HT1080 (cell line): ENCODE measurements around the gene ZNF805. TPM values are rescaled to one million over a fixed set of nuclear protein-coding genes. Genes with fewer than 3 reads are reported as not detected.
"Not testable (repeated sequence)": the region's sequence is repeated elsewhere in the genome, so short reads cannot be mapped to it uniquely, and the experiment has no call there.

ENCODE experiments used
- DNase-seq: peaks from one replicate; pipeline ENCODE4 v3.0.0-alpha.2; 2015; ENCODE audit warnings: low read depth
- polyA plus RNA-seq, 2 experiments: library from polyadenylated mRNA; depleted of rRNA; stranded (reverse); fragments of >200 nt; gene quantifications; 2 replicates each; pipeline ENCODE4 v1.2.3, GENCODE V29; 2015
- total RNA-seq: library from RNA; depleted of rRNA; stranded (reverse); fragments of >200 nt; shearing (Covaris generic); gene quantifications from 2 replicates; pipeline ENCODE4 v1.2.3, GENCODE V29; 2014; rRNA removed

ZNF805 gene
- 6.4 and 7.3 TPM in 2 replicates for total RNA-seq
- 1.9 and 2.7 TPM in 2 replicates for polyA plus RNA-seq (2015; cell fraction: cytosol; rRNA removed)
- polyA plus RNA-seq (2015; cell fraction: nucleus; rRNA removed) = 3.6 and 4.4 TPM in 2 replicates

- peak; percentile 89 for DNase-seq
Measured at GRCh38 chr19:57240311-57241090, at the start of gene ZNF805. ZNF805 (plus strand) TSS chr19:57240632; CDS start chr19:57240892, 260 bp downstream.

GRCh38 chr19:57191141-57192076 is 49.0 kb upstream of the ZNF805 start, which contains the start of gene ZNF264:
ZNF264 (plus strand) TSS chr19:57191500; CDS start chr19:57191914, 414 bp downstream.
- peak; percentile 81 for DNase-seq

GRCh38 chr19:57192077-57192420 is 48.4 kb upstream of the ZNF805 start:
- no peak for DNase-seq

- no peak for DNase-seq
Measured at GRCh38 chr19:57192993-57193392, 47.4 kb upstream of the ZNF805 start.

GRCh38 chr19:57197874-57198273 is 42.6 kb upstream of the ZNF805 start:
- not testable (repeated sequence) for DNase-seq

GRCh38 chr19:57202160-57202559 is 38.3 kb upstream of the ZNF805 start:
- no peak for DNase-seq

- DNase-seq = no peak
Measured at GRCh38 chr19:57210381-57210780, 30.1 kb upstream of the ZNF805 start.

GRCh38 chr19:57212109-57212508 is 28.3 kb upstream of the ZNF805 start:
- peak; percentile 31 for DNase-seq

GRCh38 chr19:57227502-57227901 is 12.9 kb upstream of the ZNF805 start:
- DNase-seq = no peak

GRCh38 chr19:57231686-57232085 is 8.7 kb upstream of the ZNF805 start:
- DNase-seq = no peak

GRCh38 chr19:57233207-57233606 is 7.2 kb upstream of the ZNF805 start:
- DNase-seq = no peak

- DNase-seq = peak; percentile 10
Measured at GRCh38 chr19:57239982-57240310, 486 bp upstream of the ZNF805 start.

GRCh38 chr19:57241176-57241575 is 744 bp downstream of the ZNF805 start:
- DNase-seq = no peak

- DNase-seq = no peak
Measured at GRCh38 chr19:57242821-57243220, 2.4 kb downstream of the ZNF805 start.

GRCh38 chr19:57244513-57244912 is 4.1 kb downstream of the ZNF805 start:
- no peak for DNase-seq

GRCh38 chr19:57245066-57245465 is 4.6 kb downstream of the ZNF805 start:
- no peak for DNase-seq

GRCh38 chr19:57245959-57246358 is 5.5 kb downstream of the ZNF805 start:
- no peak for DNase-seq

- DNase-seq = no peak
Measured at GRCh38 chr19:57248646-57249045, 8.2 kb downstream of the ZNF805 start.

GRCh38 chr19:57249329-57249728 is 8.9 kb downstream of the ZNF805 start:
- DNase-seq = no peak

GRCh38 chr19:57253767-57254166 is 13.3 kb downstream of the ZNF805 start:
- DNase-seq = peak; percentile 64

GRCh38 chr19:57262044-57262443 is 21.6 kb downstream of the ZNF805 start:
- no peak for DNase-seq

- DNase-seq = no peak
Measured at GRCh38 chr19:57263244-57263741, 22.9 kb downstream of the ZNF805 start.
